Spleen (tissue), 7 donors: Measurements from ENCODE around the gene C19orf53.

ENCODE experiments used
- POLR2AphosphoS5 ChIP-seq, 3 donors: sonication (generic); formaldehyde crosslinking; IDR thresholded peaks; one replicate each; pipeline ENCODE4 v1.5.1; 2017; ENCODE audit warnings: antibody characterized with exemption in 3 of 3
- TF ChIP-seq, protein P1 (sequence below), 11 experiments: fragments of 200-600 bp in 7 of 11; fragments of 450-650 bp in 4 of 11; sonication (generic) in 4 of 11; IDR thresholded peaks in 8 of 11; conservative IDR thresholded peaks in 3 of 11; 1 replicate in 7 of 11; 2 replicates in 4 of 11; pipeline versions ENCODE4 v1.4.0 to v1.8.0; 2016 to 2021; ENCODE audit warnings: antibody characterized with exemption in 11 of 11, inconsistent platforms in 4 of 11, mild to moderate bottlenecking in 1 of 11
- donor health status: DM: no; HTN: no; CAD: no; lungs with moderate emphysema.
- donor health status: DM: no; HTN: no; CAD: no.
- donor health status: DM: no; HTN: no; CAD: no.

GRCh38 chr19:13817615-13818371 lies 43.5 kb downstream of the C19orf53 start:
- TF ChIP-seq, protein P1, sequence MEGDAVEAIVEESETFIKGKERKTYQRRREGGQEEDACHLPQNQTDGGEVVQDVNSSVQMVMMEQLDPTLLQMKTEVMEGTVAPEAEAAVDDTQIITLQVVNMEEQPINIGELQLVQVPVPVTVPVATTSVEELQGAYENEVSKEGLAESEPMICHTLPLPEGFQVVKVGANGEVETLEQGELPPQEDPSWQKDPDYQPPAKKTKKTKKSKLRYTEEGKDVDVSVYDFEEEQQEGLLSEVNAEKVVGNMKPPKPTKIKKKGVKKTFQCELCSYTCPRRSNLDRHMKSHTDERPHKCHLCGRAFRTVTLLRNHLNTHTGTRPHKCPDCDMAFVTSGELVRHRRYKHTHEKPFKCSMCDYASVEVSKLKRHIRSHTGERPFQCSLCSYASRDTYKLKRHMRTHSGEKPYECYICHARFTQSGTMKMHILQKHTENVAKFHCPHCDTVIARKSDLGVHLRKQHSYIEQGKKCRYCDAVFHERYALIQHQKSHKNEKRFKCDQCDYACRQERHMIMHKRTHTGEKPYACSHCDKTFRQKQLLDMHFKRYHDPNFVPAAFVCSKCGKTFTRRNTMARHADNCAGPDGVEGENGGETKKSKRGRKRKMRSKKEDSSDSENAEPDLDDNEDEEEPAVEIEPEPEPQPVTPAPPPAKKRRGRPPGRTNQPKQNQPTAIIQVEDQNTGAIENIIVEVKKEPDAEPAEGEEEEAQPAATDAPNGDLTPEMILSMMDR (IDR thresholded peaks at IDR 0.05 in 8 of 11, conservative IDR thresholded peaks at IDR 0.05 in 3 of 11) = no peak
- TF ChIP-seq POLR2AphosphoS5 (IDR thresholded peaks at IDR 0.05) = peak in 1 of 3 donors; percentile 38
